Liver (tissue), 9 donors: ENCODE data around the gene STATH. TPM values are rescaled to one million over a fixed set of nuclear protein-coding genes. Genes with fewer than 3 reads are reported as not detected.
"Not testable (repeated sequence)": the region's sequence is repeated elsewhere in the genome, so short reads cannot be mapped to it uniquely, and the experiment has no call there.

ENCODE experiments used
- DNase-seq: peaks from one replicate; pipeline ENCODE4 v3.0.0-alpha.2; 2017; ENCODE audit warnings: low spot score
- H3K27ac ChIP-seq, 2 donors: one replicate each; pipeline ENCODE4 v1.7.0; 2013; ENCODE audit warnings: inconsistent platforms in 2 of 2, low read length in 2 of 2, control low read depth in 1 of 2, low read depth in 1 of 2, mild to moderate bottlenecking in 1 of 2
- H3K27me3 ChIP-seq, 4 donors: one replicate each; pipeline versions ENCODE4 v1.6.1 to v1.7.0; 2013; ENCODE audit warnings: low read length in 3 of 4, inconsistent platforms in 1 of 4, mild to moderate bottlenecking in 1 of 4, moderate library complexity in 1 of 4; ENCODE audit not compliant: control insufficient read depth in 4 of 4, insufficient read depth in 4 of 4
- H3K36me3 ChIP-seq, 4 donors: one replicate each; pipeline versions ENCODE4 v1.6.1 to v1.7.0; 2013; ENCODE audit warnings: low read length in 3 of 4, mild to moderate bottlenecking in 3 of 4, low read depth in 1 of 4, moderate library complexity in 1 of 4; ENCODE audit not compliant: control insufficient read depth in 4 of 4, insufficient read depth in 3 of 4
- H3K4me1 ChIP-seq, 4 donors: one replicate each; pipeline versions ENCODE4 v1.6.1 to v1.7.0; 2013; ENCODE audit warnings: low read length in 3 of 4, mild to moderate bottlenecking in 3 of 4, moderate library complexity in 1 of 4; ENCODE audit not compliant: control insufficient read depth in 4 of 4, insufficient read depth in 4 of 4
- H3K4me3 ChIP-seq, 3 donors: one replicate each; pipeline versions ENCODE4 v1.6.1 to v1.7.0; 2013; ENCODE audit warnings: low read length in 3 of 3, control low read depth in 1 of 3, low read depth in 1 of 3, mild to moderate bottlenecking in 1 of 3
- H3K9ac ChIP-seq, 2 donors: one replicate each; pipeline ENCODE4 v1.7.0; 2013; ENCODE audit warnings: low read length in 2 of 2, mild to moderate bottlenecking in 2 of 2, moderate library complexity in 2 of 2, control low read depth in 1 of 2, low read depth in 1 of 2
- H3K9me3 ChIP-seq, 4 donors: one replicate each; pipeline versions ENCODE4 v1.6.1 to v1.7.0; 2013; ENCODE audit warnings: low read length in 3 of 4; ENCODE audit not compliant: control insufficient read depth in 4 of 4
- ATF3 ChIP-seq: IDR thresholded peaks from 2 replicates; pipeline ENCODE4 v1.6.1; 2016; ENCODE audit warnings: antibody characterized with exemption
- EGR1 ChIP-seq, 2 donors: IDR thresholded peaks; 2 replicates each; pipeline ENCODE4 v1.6.1; 2016 to 2018; ENCODE audit warnings: antibody characterized with exemption in 2 of 2, low read depth in 2 of 2
- FOXA1 ChIP-seq: IDR thresholded peaks from 2 replicates; pipeline ENCODE4 v1.6.1; 2016; ENCODE audit warnings: antibody characterized with exemption
- GABPA ChIP-seq, 2 donors: IDR thresholded peaks in 1 of 2; conservative IDR thresholded peaks in 1 of 2; 2 replicates each; pipeline ENCODE4 v1.6.1; 2016; ENCODE audit warnings: antibody characterized with exemption in 2 of 2, mild to moderate bottlenecking in 1 of 2, moderate library complexity in 1 of 2
- HNF4A ChIP-seq, 2 donors: conservative IDR thresholded peaks; 2 replicates each; pipeline ENCODE4 v1.6.1; 2016; ENCODE audit warnings: antibody characterized with exemption in 2 of 2, mild to moderate bottlenecking in 2 of 2
- HNF4G ChIP-seq: IDR thresholded peaks from 2 replicates; pipeline ENCODE4 v1.6.1; 2016; ENCODE audit warnings: antibody characterized with exemption
- JUND ChIP-seq, 2 donors: IDR thresholded peaks; 2 replicates each; pipeline ENCODE4 v1.6.1; 2016; ENCODE audit warnings: antibody characterized with exemption in 2 of 2
- MAX ChIP-seq: IDR thresholded peaks from 2 replicates; pipeline ENCODE4 v1.6.1; 2016; ENCODE audit warnings: antibody characterized with exemption
- NR2F2 ChIP-seq: IDR thresholded peaks from 2 replicates; pipeline ENCODE4 v1.6.1; 2016; ENCODE audit warnings: antibody characterized with exemption
- RAD21 ChIP-seq, 2 donors: IDR thresholded peaks; 2 replicates each; pipeline ENCODE4 v1.6.1; 2016; ENCODE audit warnings: antibody characterized with exemption in 2 of 2, mild to moderate bottlenecking in 2 of 2
- REST ChIP-seq: IDR thresholded peaks from 2 replicates; pipeline ENCODE4 v1.6.1; 2016; ENCODE audit warnings: antibody characterized with exemption, mild to moderate bottlenecking
- RXRA ChIP-seq, 2 donors: IDR thresholded peaks; 2 replicates each; pipeline ENCODE4 v1.6.1; 2017 to 2018; ENCODE audit warnings: antibody characterized with exemption in 2 of 2, mild to moderate bottlenecking in 1 of 2
- SP1 ChIP-seq: IDR thresholded peaks from 2 replicates; pipeline ENCODE4 v1.6.1; 2018; ENCODE audit warnings: antibody characterized with exemption, mild to moderate bottlenecking
- YY1 ChIP-seq: IDR thresholded peaks from 2 replicates; pipeline ENCODE4 v1.6.1; 2016; ENCODE audit warnings: antibody characterized with exemption, mild to moderate bottlenecking
- ZBTB33 ChIP-seq: IDR thresholded peaks from 2 replicates; pipeline ENCODE4 v1.6.1; 2016; ENCODE audit warnings: antibody characterized with exemption
- WGBS: extraction: QIAGEN DNeasy Blood & Tissue Kit; methylation state at CpG from one replicate; pipeline ENCODE4 v1.1.7; 2013; 5-methylcytosine and 5-hydroxymethylcytosine counted together
- polyA plus RNA-seq, 2 donors: library from polyadenylated mRNA; stranded (reverse) in 1 of 2; unstranded in 1 of 2; fragments of 200-250 nt in 1 of 2; fragments of >200 nt in 1 of 2; fragmentation: Nextera tagmentation in 1 of 2; extraction: Ambion mirVana in 1 of 2; gene quantifications; one replicate each; pipeline versions ENCODE4 v1.2.1 to v1.2.3, GENCODE V29; 2013 to 2015
- total RNA-seq, 2 donors: library from RNA; depleted of rRNA; stranded (reverse); fragments of >200 nt; gene quantifications; one replicate each; pipeline ENCODE4 v1.2.3, GENCODE V29; 2014
- donor health status: healthy.
- donor health status: healthy.
- donor health status: healthy.
- donor health status: healthy.
- donor health status: healthy.

The STATH gene
- total and polyA plus RNA-seq, 4 donors: not detected

- no peak for DNase-seq
- no peaks in the 10 kb centered on the region for H3K9me3 ChIP-seq
- H3K27me3 ChIP-seq: no peaks in the 10 kb centered on the region
- TF ChIP-seq REST (no peak), ATF3 (no peak), ZBTB33 (no peak), MAX (no peak), YY1 (no peak)
- H3K4me3 ChIP-seq: no peak overlapping the region
- no peaks in the 10 kb centered on the region for H3K4me1 ChIP-seq
- 75% methylated on average over 2 of the region's 2 CpGs for WGBS
- H3K27ac ChIP-seq: no peak overlapping the region
- H3K36me3 ChIP-seq: no peaks in the 10 kb centered on the region
- H3K9ac ChIP-seq: no peak overlapping the region
These were observed 27.5 kb downstream of the STATH start for GRCh38 chr4:70023218-70023617.

- H3K36me3 ChIP-seq: no peaks in the 10 kb centered on the region
- H3K9me3 ChIP-seq: no peaks in the 10 kb centered on the region
- WGBS: 80% methylated on average over 5 of the region's 5 CpGs
- H3K27me3 ChIP-seq: no peaks in the 10 kb centered on the region
- H3K4me1 ChIP-seq: no peaks in the 10 kb centered on the region
- H3K9ac ChIP-seq: no peak overlapping the region
- no peak overlapping the region for H3K4me3 ChIP-seq
- TF ChIP-seq HNF4G (no peak), RXRA (IDR thresholded peaks at IDR 0.05) (no peak), FOXA1 (no peak), JUND (IDR thresholded peaks at IDR 0.05) (no peak), GABPA (IDR thresholded peaks at IDR 0.05 in 1 of 2, conservative IDR thresholded peaks at IDR 0.05 in 1 of 2) (no peak), NR2F2 (no peak), YY1 (no peak), RAD21 (IDR thresholded peaks at IDR 0.05) (no peak), MAX (no peak), EGR1 (IDR thresholded peaks at IDR 0.05; ENCODE audit: low read depth in 2 of 2) (no peak), HNF4A (conservative IDR thresholded peaks at IDR 0.05) (no peak), REST (no peak), ZBTB33 (no peak), SP1 (no peak)
- no peak for DNase-seq
- H3K27ac ChIP-seq: no peak overlapping the region
These were observed 31.2 kb downstream of the STATH start for GRCh38 chr4:70027011-70027410.

- WGBS: 84% methylated on average over 6 of the region's 7 CpGs
- DNase-seq, H3K9ac ChIP-seq, H3K27ac ChIP-seq, H3K4me1 ChIP-seq, H3K9me3 ChIP-seq, H3K27me3 ChIP-seq, H3K4me3 ChIP-seq, H3K36me3 ChIP-seq: not testable (repeated sequence)
These were observed 32.4 kb downstream of the STATH start, which contains the start of gene HTN3 for GRCh38 chr4:70028159-70028558. TSS of gene HTN3 (plus strand) at chr4:70028459. CDS start at chr4:70030741, 2,282 bp downstream.
